Stimulated activated CD4-positive, alpha-beta T cell treated with anti-CD3 and anti-CD28 coated beads, Interleukin-1b, Interleukin-23, amount 100 ng/mL, for 1 hour (primary cell): ENCODE measurements around the gene OR2H2.

ENCODE experiments used
- DNase-seq, 2 donors: peaks; one replicate each; pipeline ENCODE4 v3.0.0-alpha.2; 2020; ENCODE audit warnings: low read depth in 2 of 2

Gene OR2H2

GRCh38 chr6:29629571-29629970, 44.6 kb downstream of the OR2H2 start:
- no peak for DNase-seq

DNA sequence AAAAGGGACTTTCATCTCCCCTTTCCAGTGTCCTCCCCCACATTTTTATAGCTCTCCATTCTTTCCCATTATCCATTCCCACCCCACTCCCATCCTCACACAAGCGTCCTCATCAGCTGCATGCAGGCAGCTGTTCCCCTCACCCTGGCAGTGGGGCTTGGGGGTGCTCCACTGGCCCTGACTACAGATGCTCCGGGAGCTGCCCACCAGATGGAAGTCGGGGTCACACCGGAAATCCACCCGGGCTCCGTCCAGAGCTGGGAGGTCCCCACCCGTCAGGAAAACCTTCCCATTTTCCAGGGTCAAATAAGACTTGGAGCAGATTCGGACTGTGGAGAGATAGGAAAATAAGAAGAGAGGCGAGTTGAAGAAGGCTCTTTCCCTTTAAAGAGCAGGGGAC, 45.4 kb downstream of the OR2H2 start:
- no peak for DNase-seq

DNA sequence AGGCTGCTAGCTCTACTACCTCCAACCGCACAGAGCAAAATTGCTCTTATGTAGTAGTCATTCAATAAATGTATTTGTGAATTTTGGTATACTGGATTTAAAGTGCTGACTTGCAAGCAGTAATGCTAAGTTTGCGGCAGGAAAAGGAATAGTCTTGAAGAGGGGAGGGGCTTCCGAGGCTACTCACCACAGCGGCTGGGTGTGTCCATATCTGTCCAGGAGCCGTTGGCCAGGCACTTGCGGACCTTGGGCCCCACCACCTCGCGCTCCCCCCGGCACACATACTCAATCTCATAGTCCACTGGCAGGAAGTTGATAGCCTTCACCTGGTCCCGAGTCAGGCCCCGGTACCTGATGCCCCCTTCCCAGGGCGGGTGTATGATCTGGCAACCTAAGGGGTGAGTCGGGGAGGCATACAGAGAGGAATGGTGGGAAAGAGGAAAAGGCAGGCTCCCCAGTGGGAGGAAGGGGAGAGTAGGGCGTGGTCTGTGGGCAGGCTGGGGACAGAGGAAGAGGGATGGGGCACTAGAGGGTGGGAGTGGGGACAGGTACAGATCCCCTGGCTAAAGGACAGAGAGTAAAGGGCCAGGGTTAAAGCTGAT, 46.4 kb downstream of the OR2H2 start:
- DNase-seq: no peak

GRCh38 chr6:29631860-29632731, 47.2 kb downstream of the OR2H2 start:
- peak in 1 of 2 donors; percentile 24 for DNase-seq

- DNase-seq: peak in 1 of 2 donors; percentile 55
These were observed 48.0 kb downstream of the OR2H2 start, which contains the start of gene GABBR1 for GRCh38 chr6:29632789-29633533. GABBR1 (minus strand) TSS chr6:29633183; CDS start chr6:29632385, 798 bp downstream.

- DNase-seq: no peak
These were observed 48.6 kb downstream of the OR2H2 start for GRCh38 chr6:29633534-29633905.

DNA sequence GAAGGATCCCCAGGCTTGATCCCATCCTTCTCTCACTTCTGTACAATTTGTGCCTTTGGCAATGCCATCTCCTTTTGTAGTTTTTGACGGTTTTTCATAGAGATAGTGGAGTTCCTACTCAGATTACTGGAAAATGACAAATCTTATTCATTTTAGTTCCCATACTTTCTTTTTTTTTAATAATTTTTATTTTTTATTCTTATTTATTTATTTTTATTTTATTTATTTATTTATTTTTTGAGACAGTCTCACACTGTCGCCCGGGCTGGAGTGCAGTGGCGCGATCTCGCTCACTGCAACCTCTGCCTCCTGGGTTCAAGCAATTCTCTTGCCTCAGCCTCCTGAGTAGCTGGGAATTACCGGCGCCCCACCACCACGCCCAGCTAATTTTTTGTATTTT, 52.3 kb downstream of the OR2H2 start:
- DNase-seq: no peak
